ENCODE results near the gene DUT.

- TF ChIP-seq, protein P1, sequence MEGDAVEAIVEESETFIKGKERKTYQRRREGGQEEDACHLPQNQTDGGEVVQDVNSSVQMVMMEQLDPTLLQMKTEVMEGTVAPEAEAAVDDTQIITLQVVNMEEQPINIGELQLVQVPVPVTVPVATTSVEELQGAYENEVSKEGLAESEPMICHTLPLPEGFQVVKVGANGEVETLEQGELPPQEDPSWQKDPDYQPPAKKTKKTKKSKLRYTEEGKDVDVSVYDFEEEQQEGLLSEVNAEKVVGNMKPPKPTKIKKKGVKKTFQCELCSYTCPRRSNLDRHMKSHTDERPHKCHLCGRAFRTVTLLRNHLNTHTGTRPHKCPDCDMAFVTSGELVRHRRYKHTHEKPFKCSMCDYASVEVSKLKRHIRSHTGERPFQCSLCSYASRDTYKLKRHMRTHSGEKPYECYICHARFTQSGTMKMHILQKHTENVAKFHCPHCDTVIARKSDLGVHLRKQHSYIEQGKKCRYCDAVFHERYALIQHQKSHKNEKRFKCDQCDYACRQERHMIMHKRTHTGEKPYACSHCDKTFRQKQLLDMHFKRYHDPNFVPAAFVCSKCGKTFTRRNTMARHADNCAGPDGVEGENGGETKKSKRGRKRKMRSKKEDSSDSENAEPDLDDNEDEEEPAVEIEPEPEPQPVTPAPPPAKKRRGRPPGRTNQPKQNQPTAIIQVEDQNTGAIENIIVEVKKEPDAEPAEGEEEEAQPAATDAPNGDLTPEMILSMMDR (conservative IDR thresholded peaks at IDR 0.05; ENCODE audit: low read depth, low read length) = no peak
- TF ChIP-seq EZH2 (IDR thresholded peaks at IDR 0.05; ENCODE audit: low read length, unreplicated experiment) = no peak
These were observed 23.6 kb upstream of the DUT start for GRCh38 chr15:48307586-48307985.
